ENCODE results near the gene KRT33A.

DNA sequence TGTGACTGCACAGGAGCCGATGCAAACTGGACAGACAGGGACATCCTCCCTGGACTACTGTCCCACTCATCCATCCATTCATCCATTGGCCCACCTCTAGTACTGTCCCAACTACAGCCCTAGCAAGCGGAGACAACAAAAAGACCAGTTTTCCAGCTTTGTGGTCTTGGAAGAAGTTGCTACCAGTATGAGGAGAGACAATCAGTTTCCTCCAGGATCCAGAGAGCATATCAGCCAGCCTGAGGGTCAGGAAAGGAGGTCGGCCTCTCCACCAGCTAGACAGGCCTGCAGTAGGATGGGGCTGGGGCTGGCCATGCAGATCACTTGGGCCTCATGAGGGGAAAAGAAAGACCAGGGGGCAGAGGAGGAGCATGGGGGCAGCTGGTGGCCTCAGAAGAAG is 16.8 kb downstream of the KRT33A start:
- no peak for TF ChIP-seq EZH2 (IDR thresholded peaks at IDR 0.05; ENCODE audit: borderline replicate concordance, low read depth, low read length, severe bottlenecking)
- TF ChIP-seq, protein P1, sequence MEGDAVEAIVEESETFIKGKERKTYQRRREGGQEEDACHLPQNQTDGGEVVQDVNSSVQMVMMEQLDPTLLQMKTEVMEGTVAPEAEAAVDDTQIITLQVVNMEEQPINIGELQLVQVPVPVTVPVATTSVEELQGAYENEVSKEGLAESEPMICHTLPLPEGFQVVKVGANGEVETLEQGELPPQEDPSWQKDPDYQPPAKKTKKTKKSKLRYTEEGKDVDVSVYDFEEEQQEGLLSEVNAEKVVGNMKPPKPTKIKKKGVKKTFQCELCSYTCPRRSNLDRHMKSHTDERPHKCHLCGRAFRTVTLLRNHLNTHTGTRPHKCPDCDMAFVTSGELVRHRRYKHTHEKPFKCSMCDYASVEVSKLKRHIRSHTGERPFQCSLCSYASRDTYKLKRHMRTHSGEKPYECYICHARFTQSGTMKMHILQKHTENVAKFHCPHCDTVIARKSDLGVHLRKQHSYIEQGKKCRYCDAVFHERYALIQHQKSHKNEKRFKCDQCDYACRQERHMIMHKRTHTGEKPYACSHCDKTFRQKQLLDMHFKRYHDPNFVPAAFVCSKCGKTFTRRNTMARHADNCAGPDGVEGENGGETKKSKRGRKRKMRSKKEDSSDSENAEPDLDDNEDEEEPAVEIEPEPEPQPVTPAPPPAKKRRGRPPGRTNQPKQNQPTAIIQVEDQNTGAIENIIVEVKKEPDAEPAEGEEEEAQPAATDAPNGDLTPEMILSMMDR (IDR thresholded peaks at IDR 0.05; ENCODE audit: borderline replicate concordance, extremely low read depth, low read length, poor library complexity, severe bottlenecking) = no peak

All from DND-41 (cell line).